GM19023 (cell line): ENCODE results near the gene SUZ12.
"Not testable (repeated sequence)": the region's sequence is repeated elsewhere in the genome, so short reads cannot be mapped to it uniquely, and the experiment has no call there.

Experiments
- ATAC-seq: cut with Tn5 transposase; IDR thresholded peaks from one replicate; pipeline ENCODE4 v1.9.1; 2021; ENCODE audit warnings: mild to moderate bottlenecking, moderate library complexity; ENCODE audit not compliant: unreplicated experiment

Gene SUZ12

GRCh38 chr17:31942396-31942795 lies 5.6 kb downstream of the SUZ12 start:
- not testable (repeated sequence) for ATAC-seq

GRCh38 chr17:31951953-31952352 lies 15.1 kb downstream of the SUZ12 start:
- not testable (repeated sequence) for ATAC-seq

DNA sequence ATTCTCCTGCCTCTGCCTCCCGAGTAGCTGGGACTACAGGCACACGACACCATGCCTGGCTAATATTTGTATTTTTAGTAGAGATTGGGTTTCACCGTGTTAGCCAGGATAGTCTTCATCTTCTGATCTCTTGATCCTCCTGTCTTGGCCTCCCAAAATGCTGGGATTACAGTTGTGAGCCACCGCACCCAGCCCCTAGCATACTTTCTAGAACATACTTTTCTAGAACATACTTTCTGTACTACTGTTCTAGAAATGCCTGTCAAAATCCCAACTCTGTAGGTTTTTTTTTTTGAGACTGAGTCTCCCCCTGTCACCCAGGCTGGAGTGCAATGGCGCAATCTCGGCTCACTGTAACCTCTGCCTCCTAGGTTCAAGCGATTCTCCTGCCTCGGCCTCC lies 27.3 kb downstream of the SUZ12 start:
- not testable (repeated sequence) for ATAC-seq

DNA sequence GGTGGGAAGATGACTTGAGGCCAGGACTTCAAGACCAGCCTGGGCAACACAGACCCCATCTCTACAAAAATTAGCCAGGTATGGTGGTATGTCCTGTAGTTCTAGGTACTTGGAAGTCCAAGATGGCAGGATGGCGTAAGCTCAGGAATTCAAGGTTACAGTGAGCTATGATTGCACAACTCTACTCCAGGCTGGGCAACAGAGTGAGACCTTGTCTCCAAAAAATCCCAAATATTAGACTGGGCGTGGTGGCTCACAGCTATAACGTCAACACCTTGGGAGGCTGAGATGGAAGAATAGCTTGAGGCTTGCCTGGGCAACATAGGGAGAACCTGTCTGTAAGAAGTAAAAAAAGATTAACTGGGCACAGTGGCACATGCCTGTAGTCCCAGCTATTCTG lies 30.8 kb downstream of the SUZ12 start:
- no peak for ATAC-seq

DNA sequence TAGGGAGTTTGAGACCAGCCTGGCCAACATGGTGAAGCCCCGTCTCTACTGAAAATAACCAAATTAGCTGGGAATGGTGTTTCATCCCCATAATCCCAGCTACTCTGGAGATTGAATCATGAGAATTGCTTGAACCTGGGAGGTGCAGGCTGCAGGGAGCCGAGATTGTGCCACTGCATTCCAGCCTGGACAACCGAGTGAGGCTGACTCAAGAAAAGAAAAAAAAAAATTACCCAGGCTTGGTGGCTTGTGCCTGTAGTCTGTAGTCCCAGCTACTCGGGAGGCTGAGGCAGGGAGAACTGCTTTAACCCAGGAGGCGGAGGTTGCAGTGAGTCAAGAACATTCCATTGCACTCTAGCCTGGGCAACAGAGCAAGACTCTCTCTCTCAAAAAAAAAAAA lies 33.6 kb downstream of the SUZ12 start:
- ATAC-seq = not testable (repeated sequence)

DNA sequence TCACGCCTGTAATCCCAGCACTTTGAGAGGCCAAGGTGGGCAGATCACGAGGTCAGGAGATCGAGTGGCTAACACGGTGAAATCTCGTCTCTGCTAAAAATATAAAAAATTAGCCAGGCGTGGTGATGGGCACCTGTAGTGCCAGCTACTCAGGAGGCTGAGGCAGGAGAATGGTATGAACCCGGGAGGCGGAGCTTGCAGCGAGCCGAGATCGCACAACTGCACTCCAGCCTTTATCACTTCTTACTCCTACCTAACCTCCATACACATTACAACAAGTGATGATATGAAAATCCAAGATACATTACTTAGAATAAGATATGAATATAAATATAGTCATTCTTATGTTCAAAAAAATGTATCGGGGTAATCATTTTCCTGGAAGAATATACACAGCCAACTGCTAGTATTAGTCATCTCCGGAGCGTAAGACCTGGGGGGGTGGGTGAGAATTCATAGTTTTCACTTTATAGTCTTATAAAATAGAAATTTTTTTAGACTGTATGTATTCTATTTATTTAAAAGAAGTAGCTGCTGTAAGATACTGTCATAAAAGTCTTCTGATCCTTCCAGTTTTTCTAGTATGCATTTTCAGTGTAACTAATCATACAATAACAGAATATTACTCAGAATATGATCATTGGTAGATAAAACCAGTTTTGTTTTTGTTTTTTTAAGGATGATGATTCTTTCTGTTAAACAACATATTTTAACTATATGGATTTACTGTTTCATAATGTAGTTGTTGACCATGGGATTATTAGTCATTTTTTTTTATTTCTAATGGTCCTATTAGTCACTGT lies 37.7 kb downstream of the SUZ12 start:
- ATAC-seq = not testable (repeated sequence)

DNA sequence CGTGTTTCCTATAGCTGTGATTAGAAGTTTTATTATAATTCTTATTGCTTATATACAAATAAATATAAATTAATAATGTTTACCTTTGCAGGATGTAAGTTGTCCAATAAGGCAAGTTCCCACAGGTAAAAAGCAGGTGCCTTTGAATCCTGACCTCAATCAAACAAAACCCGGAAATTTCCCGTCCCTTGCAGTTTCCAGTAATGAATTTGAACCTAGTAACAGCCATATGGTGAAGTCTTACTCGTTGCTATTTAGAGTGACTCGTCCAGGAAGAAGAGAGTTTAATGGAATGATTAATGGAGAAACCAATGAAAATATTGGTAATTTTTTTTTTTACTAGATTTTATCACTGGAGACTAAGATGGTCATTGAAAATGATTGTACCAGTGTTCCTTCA lies 38.6 kb downstream of the SUZ12 start:
- not testable (repeated sequence) for ATAC-seq

DNA sequence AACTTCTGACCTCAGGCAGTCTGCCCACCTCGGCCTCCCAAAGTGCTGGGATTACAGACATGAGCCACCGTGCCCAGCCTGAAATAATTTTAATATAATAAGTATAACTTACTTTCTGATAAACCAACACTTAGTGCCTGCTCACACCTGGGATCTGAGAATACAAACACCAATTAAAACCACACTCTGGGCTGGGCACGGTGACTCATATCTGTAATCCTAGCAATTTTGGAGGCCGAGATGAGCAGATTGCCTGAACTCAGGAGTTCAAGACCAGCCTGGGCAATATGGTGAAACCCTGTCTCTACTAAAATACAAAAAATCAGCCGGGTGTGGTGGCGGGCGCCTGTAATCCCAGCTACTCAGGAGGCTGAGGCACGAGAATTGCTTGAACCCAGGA lies 55.0 kb downstream of the SUZ12 start:
- ATAC-seq = not testable (repeated sequence)

DNA sequence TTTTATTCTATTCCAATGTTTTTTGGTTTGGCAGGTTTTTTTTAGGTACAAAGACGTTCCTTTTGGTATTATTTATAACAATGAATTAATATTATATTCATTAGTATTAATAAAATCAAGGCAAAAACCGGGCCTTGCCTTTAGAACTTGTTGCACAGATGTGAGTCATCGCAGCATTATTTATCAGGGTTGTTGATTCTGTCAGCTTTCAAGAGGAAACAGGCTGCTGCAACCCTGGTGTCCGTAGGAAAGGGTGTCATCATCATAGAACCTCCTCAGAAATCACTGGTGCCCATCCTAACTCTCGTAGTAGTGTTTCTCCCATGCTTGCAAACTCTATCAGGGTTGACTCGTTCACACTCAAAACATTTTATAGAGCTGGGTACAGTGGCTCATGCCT lies 60.2 kb downstream of the SUZ12 start:
- no peak for ATAC-seq

GRCh38 chr17:32006957-32007462 lies 70.2 kb downstream of the SUZ12 start, which contains the start of gene LRRC37B:
Gene LRRC37B (plus strand): TSS chr17:32007383. CDS start chr17:32021393, 14,010 bp downstream.
- ATAC-seq = peak; percentile 91

GRCh38 chr17:32007463-32008298 lies 70.9 kb downstream of the SUZ12 start:
- ATAC-seq = peak; percentile 55

DNA sequence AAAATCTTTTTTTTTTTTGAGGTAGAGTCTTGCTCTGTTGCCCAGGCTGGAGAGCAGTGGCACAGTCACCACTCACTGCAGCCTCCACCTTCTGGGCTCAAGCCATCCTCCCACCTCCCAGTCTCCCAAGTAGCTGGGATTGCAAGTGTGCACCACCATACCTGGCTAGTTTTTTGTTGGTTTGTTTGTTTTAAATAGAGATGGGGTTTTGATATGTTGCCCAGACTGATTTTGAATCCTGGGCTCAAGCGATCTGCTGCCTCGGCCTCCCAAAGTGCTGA lies 72.4 kb downstream of the SUZ12 start:
- no peak for ATAC-seq

DNA sequence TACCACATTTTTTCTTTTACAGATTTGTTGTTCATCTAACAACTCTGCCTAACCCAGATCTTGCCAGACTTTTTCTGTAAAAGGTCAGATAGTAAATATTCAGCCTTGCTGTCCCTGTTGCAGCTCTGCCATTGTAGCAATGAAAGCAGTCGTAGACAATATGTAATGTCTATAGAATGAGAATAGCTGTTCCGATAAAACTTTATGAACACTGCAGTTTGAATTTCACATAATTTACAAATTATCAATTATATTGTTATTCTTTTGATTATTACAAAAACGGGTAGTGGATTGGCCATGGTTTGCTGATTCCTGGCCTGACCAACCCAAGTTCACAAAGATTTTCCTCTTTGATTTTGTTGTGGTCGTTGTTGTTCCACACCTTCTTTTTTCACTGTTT lies 73.3 kb downstream of the SUZ12 start:
- no peak for ATAC-seq

DNA sequence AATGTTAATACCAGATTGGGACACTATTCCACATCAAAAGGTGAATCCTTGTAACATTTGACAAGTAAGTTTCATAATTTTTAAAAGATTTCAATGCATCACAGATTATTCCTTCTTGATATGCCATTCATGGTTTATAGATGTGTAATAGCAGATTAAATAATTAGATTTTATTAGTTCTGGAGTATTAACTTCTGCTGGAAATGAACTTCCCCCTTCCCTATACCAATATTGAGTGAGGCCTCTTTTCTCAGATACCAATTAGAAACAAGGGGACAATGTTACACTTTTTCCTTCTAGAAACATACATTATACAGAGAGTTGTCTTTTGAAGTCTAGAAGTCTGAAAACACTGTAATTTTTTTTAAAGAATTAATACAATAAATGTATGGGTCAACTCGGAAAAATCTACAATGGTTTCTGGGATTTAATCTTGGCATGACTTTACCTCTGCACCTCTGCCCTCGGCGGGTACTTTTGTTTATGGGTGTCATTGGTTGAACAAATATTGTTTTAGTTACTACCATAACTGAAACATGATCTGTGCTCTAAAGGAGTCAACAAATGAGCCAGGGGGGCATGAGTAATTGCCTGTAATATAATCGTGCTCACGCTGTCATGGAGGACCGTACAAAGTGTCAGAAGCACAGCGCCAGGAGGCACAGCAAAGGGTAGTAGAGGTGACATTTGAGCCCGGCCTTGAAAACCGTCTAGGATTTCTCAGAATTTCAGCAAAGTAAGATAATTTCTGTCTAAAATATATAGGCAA lies 78.6 kb downstream of the SUZ12 start:
- no peak for ATAC-seq

DNA sequence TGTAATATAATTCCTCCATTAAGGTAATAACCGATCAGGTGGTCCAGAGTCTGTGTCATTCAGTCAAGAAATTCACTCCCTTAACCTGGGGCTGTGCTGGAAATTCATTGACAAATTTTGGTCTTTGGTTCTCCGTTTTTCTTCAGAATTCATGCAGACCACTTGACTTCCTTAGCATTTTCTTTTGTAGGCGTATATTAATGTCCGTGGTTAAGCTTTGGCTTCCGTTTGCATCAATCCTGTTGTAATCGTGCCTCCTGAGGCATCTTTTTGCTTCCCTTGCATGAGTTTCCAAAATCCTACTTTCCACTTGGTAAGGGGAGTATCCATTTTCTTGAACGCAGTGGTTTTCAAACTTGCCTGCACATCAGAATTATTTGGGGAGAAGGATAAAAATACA lies 79.4 kb downstream of the SUZ12 start:
- ATAC-seq = no peak

GRCh38 chr17:32019228-32019627 lies 82.4 kb downstream of the SUZ12 start:
- ATAC-seq = no peak

DNA sequence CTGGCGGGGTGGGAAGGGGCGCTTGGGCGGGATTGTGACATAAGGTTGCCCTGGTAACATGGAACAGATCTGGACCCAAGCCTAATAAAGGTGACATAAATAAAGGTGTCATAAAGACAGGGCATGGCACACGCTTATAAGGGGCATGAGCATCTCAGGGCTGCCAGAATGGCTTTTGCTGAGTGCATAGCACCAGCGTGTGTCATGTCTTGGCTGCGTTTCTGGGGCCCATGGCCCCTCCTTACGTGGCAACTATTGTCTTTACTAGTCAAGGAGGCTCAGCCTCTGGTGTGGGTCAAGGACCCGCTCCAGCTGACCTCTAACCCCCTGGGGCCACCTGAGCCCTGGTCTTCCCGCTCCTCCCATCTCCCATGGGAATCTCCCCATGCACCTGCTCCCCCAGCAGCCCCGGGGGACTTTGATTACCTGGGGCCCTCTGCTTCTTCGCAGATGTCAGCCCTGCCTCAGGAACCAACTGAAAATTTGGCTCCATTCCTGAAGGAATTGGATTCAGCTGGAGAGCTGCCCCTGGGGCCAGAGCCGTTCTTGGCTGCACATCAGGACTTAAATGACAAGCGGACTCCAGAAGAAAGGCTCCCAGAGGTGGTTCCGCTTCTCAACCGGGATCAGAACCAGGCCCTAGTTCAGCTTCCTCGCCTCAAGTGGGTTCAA lies 84.3 kb downstream of the SUZ12 start:
- ATAC-seq = no peak

- ATAC-seq = no peak
Observed at GRCh38 chr17:32021615-32021955, 84.8 kb downstream of the SUZ12 start.

DNA sequence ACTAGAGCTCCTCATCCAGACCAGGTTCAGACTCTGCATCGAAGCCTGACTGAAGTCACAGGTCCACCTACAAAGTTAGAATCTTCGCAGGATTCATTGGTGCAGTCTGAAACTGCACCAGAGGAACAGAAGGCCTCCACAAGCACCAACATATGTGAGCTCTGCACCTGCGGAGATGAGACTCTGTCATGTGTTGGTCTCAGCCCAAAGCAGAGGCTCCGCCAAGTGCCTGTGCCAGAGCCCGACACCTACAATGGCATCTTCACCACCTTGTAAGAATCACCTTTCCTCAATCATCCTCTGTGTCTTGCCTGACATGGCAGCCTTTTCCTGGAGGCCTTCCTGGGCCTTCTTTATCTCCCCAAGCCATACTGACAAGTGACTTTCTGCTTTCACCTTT lies 85.7 kb downstream of the SUZ12 start:
- not testable (repeated sequence) for ATAC-seq

GRCh38 chr17:32027271-32027670 lies 90.5 kb downstream of the SUZ12 start:
- not testable (repeated sequence) for ATAC-seq

- ATAC-seq = no peak
Observed at GRCh38 chr17:32033223-32033622, 96.4 kb downstream of the SUZ12 start.
